Gastroesophageal sphincter (tissue), 4 donors: ENCODE measurements around the gene DCC. TPM values are rescaled to one million over a fixed set of nuclear protein-coding genes. Genes with fewer than 3 reads are reported as not detected.

Source experiments
- ATAC-seq: fragments of 150-250 bp; one replicate; pipeline ENCODE4 v1.9.1; 2016; ENCODE audit warnings: mild to moderate bottlenecking, moderate library complexity
- H3K27ac ChIP-seq, 4 donors: fragments of 200-600 bp; sonication (generic) in 3 of 4; 1 replicate in 3 of 4; 2 replicates in 1 of 4; pipeline ENCODE4 v1.5.1; 2016 to 2019
- H3K27me3 ChIP-seq: fragments of 200-600 bp; sonication (generic); one replicate; pipeline ENCODE4 v1.5.1; 2019
- H3K36me3 ChIP-seq, 2 donors: fragments of 200-600 bp; sonication (generic); one replicate each; pipeline ENCODE4 v1.5.1; 2019; ENCODE audit warnings: control low read depth in 1 of 2
- H3K4me1 ChIP-seq, 3 donors: fragments of 200-600 bp; sonication (generic); 1 replicate in 2 of 3; 2 replicates in 1 of 3; pipeline ENCODE4 v1.5.1; 2016 to 2019; ENCODE audit warnings: control low read depth in 2 of 3
- H3K4me3 ChIP-seq, 2 donors: fragments of 200-600 bp; sonication (generic); one replicate each; pipeline ENCODE4 v1.5.1; 2019; ENCODE audit warnings: mild to moderate bottlenecking in 1 of 2, moderate library complexity in 1 of 2
- H3K9me3 ChIP-seq, 3 donors: fragments of 200-600 bp; sonication (generic); one replicate each; pipeline ENCODE4 v1.5.1; 2017 to 2019; ENCODE audit warnings: control low read depth in 2 of 3
- EP300 ChIP-seq: sonication (generic); formaldehyde crosslinking; IDR thresholded peaks from one replicate; pipeline ENCODE4 v1.6.1; 2017; ENCODE audit warnings: antibody characterized with exemption, mild to moderate bottlenecking
- POLR2A ChIP-seq, 2 donors: fragments of 450-650 bp; IDR thresholded peaks; one replicate each; pipeline ENCODE4 v1.6.1; 2017; ENCODE audit warnings: antibody characterized with exemption in 2 of 2, mild to moderate bottlenecking in 2 of 2, moderate library complexity in 1 of 2
- POLR2AphosphoS5 ChIP-seq: sonication (generic); formaldehyde crosslinking; IDR thresholded peaks from one replicate; pipeline ENCODE4 v1.6.1; 2017; ENCODE audit warnings: antibody characterized with exemption
- WGBS, 2 donors: methylation state at CpG; one replicate each; pipeline ENCODE4 v1.1.5; 2018; ENCODE audit warnings: low coverage in 1 of 2; 5-methylcytosine and 5-hydroxymethylcytosine counted together
- total RNA-seq, 4 donors: library from RNA; depleted of rRNA; stranded (reverse); fragments of >200 nt; gene quantifications; one replicate each; pipeline ENCODE4 v1.1.0, GENCODE V29; 2016
- TF ChIP-seq, protein P1 (sequence below), 4 experiments: fragments of 200-600 bp in 2 of 4; fragments of 450-650 bp in 2 of 4; sonication (generic) in 1 of 4; IDR thresholded peaks; one replicate each; pipeline ENCODE4 v1.5.1; 2017 to 2019; ENCODE audit warnings: antibody characterized with exemption in 4 of 4, mild to moderate bottlenecking in 2 of 4, moderate library complexity in 2 of 4

The DCC gene
- total RNA-seq, 4 donors from 2014 or later = 0.13 to 0.54 (median 0.47) TPM; not detected in 1

DNA sequence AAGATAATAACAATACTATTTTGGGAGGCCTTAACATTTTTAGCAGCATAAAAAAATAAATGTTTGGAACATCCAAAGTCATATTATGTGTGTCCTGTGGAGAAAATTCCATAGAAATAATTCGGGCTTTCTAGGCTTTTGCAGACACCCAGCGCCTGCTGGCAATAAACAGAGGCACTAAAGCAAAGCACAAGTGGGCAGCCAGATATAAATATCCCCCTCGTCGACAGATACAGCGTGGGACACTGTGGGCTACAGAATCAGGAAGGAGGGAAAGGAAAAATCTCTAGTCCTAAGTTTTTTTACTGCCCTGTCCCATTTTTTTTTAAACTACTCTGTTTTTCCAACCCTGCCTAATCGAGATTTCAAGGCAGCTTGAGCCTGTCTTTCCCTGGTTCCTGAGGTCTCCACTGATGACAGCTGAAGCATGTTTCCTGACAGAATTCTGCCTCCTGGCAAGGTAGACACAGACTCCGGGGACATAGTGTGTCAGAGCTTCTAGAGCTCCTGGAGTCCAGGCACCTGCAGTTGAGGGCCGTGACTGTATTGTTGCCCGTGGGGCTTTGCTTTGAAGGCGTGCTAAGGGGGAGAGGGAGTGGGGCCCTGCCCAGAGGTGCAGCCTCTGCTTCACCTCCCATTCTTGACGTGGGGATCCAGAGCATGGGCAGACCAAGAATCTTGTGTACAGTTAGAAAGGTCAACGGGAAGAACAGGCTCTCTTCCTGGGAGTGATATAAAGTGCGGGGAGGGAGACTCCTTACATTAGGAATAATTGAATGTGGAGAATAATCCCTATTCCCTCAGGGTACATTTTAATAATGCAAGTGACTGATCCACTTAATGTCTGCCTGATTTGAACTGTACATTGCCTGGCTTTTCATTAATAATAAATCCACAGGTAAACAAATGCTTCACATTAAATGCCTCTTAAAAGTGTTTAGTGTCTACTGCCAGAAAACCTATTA, 232.3 kb downstream of the DCC start:
- H3K27me3 ChIP-seq = no peaks in the 10 kb centered on the region
- no peak overlapping the region for H3K27ac ChIP-seq
- TF ChIP-seq POLR2A (IDR thresholded peaks at IDR 0.05) (no peak), EP300 (no peak), POLR2AphosphoS5 (no peak)
- TF ChIP-seq, protein P1, sequence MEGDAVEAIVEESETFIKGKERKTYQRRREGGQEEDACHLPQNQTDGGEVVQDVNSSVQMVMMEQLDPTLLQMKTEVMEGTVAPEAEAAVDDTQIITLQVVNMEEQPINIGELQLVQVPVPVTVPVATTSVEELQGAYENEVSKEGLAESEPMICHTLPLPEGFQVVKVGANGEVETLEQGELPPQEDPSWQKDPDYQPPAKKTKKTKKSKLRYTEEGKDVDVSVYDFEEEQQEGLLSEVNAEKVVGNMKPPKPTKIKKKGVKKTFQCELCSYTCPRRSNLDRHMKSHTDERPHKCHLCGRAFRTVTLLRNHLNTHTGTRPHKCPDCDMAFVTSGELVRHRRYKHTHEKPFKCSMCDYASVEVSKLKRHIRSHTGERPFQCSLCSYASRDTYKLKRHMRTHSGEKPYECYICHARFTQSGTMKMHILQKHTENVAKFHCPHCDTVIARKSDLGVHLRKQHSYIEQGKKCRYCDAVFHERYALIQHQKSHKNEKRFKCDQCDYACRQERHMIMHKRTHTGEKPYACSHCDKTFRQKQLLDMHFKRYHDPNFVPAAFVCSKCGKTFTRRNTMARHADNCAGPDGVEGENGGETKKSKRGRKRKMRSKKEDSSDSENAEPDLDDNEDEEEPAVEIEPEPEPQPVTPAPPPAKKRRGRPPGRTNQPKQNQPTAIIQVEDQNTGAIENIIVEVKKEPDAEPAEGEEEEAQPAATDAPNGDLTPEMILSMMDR (IDR thresholded peaks at IDR 0.05) = no peak
- no peaks in the 10 kb centered on the region for H3K36me3 ChIP-seq
- no peaks in the 10 kb centered on the region for H3K9me3 ChIP-seq
- H3K4me1 ChIP-seq = no peaks in the 10 kb centered on the region
- H3K4me3 ChIP-seq = no peak overlapping the region
- no peak for ATAC-seq
- 33 to 39% methylated on average over 8 to 13 of the region's 13 CpGs for WGBS, 2 donors

DNA sequence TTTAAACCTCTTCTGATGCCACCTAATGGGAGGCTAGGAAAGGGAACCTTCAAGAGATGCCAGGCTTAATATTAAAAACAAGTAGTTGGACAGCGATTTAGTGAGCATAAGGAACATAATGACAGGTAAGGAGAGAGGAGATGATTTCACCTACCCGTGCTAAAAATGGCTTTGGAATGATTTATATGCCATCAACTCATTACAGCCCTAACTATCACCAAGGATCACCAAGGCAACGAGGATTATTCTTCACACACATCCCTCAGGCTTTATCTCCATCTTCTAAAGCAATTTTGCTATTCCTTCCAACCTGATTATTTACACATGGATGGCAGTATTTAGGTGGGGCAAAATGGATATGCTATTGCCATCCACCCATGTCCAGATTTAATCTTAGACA, 237.8 kb downstream of the DCC start:
- Histone ChIP-seq H3K27me3 (no peaks in the 10 kb centered on the region), H3K36me3 (no peaks in the 10 kb centered on the region), H3K4me1 (no peaks in the 10 kb centered on the region), H3K9me3 (no peaks in the 10 kb centered on the region), H3K27ac (no peak overlapping the region), H3K4me3 (no peak overlapping the region)
- WGBS, 2 donors = 48 to 59% methylated on average over 3 of the region's 3 CpGs
- ATAC-seq = no peak
- no peak for TF ChIP-seq EP300

DNA sequence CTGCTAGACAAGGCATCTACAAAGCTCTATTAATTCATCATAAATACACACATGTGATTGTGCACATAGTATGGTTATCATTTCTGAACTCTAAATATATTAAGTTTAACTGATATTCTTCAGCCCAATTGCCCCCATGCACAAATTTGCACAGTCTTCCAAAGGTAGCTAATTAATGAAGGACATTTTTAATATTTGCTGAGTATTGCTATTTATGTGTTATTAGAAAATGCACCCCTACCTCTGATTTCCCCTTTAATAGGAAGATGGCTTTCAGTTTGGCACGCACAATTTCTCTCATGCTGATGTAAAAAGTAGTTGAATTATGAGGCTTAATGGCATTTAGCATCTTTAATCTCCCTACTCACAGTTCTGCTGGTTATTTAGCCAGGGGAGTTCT, 242.1 kb downstream of the DCC start:
- Histone ChIP-seq H3K4me3 (no peak overlapping the region), H3K27ac (no peak overlapping the region), H3K27me3 (no peaks in the 10 kb centered on the region), H3K4me1 (no peaks in the 10 kb centered on the region), H3K9me3 (no peaks in the 10 kb centered on the region), H3K36me3 (no peaks in the 10 kb centered on the region)
- 78 to 83% methylated on average over 1 of the region's 1 CpG for WGBS, 2 donors
- TF ChIP-seq POLR2AphosphoS5 = no peak
- ATAC-seq = no peak

DNA sequence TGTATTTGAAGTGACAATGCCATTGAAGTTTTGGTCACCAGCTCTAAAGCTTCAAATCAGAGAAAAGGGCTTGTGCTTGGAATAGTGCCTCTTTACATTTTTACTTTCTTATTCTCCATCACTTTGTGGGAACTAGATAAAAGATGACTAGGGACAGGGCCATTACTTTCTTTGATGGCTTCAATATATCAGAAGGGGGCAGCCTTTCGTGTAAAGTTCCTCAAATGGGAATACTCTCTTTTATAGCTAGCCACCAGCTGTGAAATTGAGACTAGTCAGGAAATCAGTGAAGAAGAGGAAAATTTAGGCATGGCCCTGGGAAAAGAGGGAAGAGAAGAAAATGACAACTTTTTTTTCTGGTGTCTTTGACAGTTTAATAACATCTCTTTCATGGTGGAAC, 242.5 kb downstream of the DCC start:
- H3K27ac ChIP-seq = no peak overlapping the region
- no peak overlapping the region for H3K4me3 ChIP-seq

DNA sequence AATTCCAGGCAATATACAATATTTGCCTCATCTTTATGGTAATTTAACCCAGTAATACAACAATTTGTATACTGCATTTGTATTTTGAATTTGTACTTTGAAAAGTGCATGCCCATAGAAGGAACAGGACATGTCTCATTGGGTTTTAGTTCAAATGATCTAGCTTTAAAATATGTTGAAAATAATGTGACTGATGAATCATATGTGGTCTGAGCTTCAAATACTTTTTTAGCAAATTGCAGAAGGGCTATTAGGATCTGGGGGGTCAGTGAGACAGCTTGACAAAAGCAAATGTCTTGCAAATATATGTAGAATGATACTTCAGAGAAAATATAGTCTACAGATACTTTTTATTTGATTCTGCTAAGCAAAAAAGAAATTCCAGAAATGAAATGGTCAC, 248.9 kb downstream of the DCC start:
- TF ChIP-seq EP300 (no peak), POLR2A (IDR thresholded peaks at IDR 0.05) (no peak), POLR2AphosphoS5 (no peak)
- TF ChIP-seq, protein P1 (IDR thresholded peaks at IDR 0.05) = no peak
- H3K27ac ChIP-seq = no peak overlapping the region
- H3K4me1 ChIP-seq = no peaks in the 10 kb centered on the region
- no peaks in the 10 kb centered on the region for H3K36me3 ChIP-seq
- H3K4me3 ChIP-seq = no peak overlapping the region
- no peaks in the 10 kb centered on the region for H3K9me3 ChIP-seq
- ATAC-seq = no peak
- no peaks in the 10 kb centered on the region for H3K27me3 ChIP-seq

More for the DNA sequence above, 242.5 kb downstream of the DCC start:
- Histone ChIP-seq H3K27me3 (no peaks in the 10 kb centered on the region), H3K9me3 (no peaks in the 10 kb centered on the region), H3K36me3 (no peaks in the 10 kb centered on the region), H3K4me1 (no peaks in the 10 kb centered on the region)
- TF ChIP-seq POLR2AphosphoS5 (no peak), EP300 (no peak), POLR2A (IDR thresholded peaks at IDR 0.05) (no peak)
- TF ChIP-seq, protein P1 (IDR thresholded peaks at IDR 0.05) = no peak
- ATAC-seq = no peak
- WGBS, 2 donors = 10 to 47% methylated on average over 1 of the region's 1 CpG
